NOMO-1 treated with dmso at 0.1 percent for 144 hours (cell line): Measurements from ENCODE around the gene ITPKC.
A peak's percentile ranks its signal among the peaks of the same experiment; 100 is the strongest.

Experiments used
- DNase-seq: peaks from one replicate; lab custom pipeline; 2025; ENCODE audit not compliant: unreplicated experiment; lab: John Stamatoyannopoulos, UW

The ITPKC gene

DNA sequence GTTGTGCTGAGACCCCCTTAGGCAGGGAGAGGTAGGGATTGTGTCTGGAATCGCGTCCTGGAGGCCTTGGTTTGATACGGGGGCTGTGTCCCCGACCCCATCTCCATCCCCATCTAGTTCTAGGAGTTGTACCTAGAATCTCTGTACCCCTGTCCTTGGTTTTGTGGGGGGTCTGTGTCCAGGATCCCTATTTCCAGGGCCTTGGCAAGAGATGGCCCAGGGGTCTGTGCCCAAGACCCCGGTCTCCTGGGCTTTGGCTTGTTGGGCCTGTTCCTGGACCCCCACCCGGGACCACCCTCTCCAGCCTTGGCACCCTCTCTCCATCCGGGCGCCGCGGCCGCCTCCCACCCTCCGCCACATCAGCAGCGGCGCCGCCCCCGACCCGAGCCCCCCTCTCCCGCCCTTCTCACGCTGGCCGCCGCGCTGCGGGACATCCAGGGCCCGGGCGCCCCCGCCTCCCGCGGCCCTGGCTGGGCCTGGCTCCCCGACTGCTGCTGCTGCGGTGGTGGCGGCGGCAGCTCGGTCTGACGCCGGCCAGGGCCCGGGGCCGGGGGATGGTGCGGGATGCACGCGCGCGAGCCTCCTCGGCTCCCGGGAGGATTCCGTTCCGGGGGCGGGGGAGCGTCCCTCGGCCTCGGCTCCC, 26.7 kb upstream of the ITPKC start, which contains the start of gene NUMBL:
Gene NUMBL, minus strand, starts transcription at position 602 of the 643 bp plus-strand sequence. Its CDS starts 168 bp downstream, at position 434.
- no peak for DNase-seq

GRCh38 chr19:40690693-40691420, 26.1 kb upstream of the ITPKC start:
- peak; percentile 82 for DNase-seq

- DNase-seq: no peak
Observed at GRCh38 chr19:40691421-40692211, 25.3 kb upstream of the ITPKC start.

DNA sequence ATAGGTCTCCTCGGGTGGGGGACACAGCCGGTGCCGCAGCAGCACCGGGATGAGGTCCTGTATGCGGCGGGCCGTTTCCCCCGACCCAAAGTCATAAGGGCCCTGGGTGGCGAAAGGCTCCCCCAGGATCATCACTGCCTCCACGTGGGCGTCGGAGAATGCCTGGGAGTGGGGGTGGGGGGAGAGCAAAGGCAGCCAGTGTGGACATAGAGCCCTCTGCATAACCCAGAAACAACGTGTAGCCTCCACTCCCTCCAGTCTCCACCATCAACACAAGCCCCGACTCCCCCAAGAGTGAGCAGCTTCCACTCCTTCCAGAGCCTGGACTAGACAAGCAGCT, 24.7 kb upstream of the ITPKC start:
- DNase-seq: no peak

DNA sequence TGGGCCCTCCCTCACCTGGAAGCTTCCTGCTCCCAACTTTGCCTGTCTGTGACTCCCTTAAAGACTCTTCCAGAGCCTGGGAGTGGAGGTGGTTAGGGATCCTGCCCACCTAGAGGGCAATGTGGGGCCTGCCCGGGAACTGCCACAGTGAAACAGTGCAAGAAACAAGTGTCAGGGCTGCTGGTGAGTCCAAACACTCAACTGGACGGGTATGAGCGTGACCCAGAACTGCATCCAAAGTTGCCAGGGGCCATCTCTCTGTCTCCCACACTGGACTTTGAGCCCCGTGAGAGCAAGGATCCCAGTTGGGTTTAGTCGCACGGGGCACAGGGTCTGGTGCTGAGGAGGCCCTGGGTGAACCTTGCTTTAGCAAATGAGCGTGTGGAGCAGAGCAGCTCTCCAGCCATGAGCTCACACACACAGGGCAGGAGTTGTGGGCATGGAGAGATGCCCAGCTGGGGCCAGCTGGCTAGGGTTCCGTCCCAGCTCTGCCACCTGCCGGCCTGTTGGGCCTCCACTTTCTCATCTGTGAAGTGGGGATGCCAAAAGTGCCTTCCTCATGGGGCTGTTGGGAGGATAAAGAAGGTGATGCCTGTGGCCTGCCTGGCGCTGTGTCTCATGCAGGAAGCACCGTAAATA, 23.6 kb upstream of the ITPKC start:
- no peak for DNase-seq

DNA sequence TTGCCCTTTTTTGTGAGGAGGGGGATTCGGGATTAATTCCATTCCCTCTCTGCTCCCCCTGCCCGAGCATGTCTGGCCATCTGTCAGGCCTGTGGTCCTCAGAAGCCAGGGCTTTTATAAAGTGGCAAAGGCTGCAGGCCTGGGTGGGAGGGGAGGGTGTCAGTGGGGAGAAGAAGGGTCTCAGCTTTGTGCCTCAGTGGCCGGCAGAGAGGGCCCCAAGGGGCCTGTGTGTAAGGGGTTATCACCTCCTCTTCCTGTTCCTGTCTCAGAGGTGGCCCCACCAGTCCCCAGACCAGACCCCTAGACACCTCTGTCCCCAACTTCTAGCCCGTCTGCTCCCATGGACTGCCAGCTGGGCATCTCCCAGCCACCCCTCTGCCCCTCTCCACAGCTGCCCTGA, 23.0 kb upstream of the ITPKC start:
- DNase-seq: no peak

GRCh38 chr19:40695881-40696280, 21.0 kb upstream of the ITPKC start:
- no peak for DNase-seq

DNA sequence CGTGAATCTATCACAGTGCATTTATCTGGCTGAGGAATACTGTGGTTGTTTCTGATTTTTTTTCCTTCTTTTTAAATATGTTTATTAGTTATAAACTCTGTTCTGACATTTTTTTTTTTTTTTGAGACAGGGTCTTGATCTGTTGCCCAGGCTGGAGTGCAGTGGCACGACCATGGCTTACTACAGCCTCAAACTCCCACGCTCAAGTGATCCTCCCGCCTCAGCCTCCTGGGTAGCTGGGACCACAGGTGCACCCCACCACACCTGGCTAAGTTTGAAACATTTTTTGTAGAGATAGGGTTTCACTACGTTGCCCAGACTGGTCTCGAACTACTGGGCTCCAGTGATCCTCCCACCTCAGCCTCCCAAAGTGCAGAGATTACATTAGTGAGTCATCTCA, 19.9 kb upstream of the ITPKC start:
- DNase-seq: no peak

DNA sequence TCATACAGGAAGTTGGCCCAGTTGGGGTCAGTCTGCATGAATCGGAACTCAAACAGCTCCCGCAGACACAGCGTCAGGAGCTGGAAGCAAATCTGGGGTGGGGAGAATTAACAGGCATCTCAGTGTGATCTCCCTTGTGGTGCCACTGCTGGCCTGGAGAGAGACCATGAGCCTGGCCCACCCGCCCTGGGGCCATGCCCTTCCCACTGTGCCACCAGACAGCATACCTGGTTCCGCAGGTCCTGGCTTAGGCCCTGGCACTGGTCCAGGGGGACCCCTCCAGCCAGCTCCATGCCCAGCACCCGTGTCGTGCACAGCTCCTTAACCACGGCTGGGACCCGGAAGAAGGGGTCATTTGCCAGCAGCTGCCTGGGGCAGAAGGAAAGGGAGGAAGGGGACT, 16.8 kb upstream of the ITPKC start:
- DNase-seq: no peak

DNA sequence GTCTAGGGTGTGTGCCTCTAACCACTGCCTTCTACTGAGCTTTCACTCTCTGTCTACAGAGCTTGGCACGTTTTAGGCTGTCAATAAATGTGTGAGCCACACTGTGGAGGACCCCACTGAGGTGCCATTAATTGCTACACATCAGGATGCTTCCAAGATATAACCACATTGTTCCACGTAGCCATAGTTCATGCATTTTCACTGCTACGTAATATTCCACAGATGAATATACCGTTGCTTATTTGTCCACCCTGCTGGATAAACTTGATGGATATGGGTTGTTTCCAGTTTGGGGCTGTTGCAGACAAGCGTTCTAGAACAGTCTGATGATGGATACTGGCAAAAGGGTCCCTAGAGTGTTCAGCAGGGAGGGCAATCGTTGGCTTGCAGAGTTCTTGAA, 15.2 kb upstream of the ITPKC start:
- no peak for DNase-seq

- DNase-seq: no peak
Observed at GRCh38 chr19:40702337-40703012, 14.4 kb upstream of the ITPKC start.

DNA sequence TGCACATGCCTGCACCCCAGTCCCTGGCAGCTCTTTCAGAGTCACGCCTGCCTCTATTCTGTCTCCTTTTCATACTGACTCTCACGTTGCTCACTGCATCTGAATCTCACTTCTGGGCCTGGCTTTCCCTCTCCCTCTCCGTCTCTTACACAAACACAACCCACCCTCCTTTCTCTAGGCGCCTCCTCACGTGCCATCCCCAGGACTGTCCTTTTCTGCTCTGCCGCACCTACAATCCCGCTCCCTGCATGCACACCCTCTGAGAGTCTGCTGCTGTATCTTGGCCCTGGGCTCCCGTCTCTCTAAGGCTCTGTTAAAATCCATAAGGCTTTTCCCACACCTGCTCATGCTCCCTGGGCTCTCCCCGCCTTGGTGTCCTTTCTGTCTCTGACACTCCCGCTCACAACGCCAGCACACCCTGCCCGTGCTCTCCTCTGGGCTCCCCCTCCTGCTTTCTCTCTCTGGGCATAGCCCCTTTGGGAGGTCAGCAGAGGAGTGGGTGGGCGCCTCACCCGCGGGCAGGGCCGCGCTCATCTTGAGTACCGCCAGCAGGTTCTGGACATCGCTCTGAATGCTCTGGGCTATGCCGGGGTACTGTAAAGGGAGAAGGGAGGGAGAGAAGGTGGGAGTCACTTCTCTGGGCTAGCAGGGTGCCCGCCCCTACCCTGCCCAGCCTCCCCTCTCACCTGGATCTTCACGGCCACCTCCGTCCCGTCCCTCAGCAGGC, 13.7 kb upstream of the ITPKC start:
- DNase-seq: no peak

- DNase-seq: no peak
Observed at GRCh38 chr19:40704491-40705361, 12.2 kb upstream of the ITPKC start.

DNA sequence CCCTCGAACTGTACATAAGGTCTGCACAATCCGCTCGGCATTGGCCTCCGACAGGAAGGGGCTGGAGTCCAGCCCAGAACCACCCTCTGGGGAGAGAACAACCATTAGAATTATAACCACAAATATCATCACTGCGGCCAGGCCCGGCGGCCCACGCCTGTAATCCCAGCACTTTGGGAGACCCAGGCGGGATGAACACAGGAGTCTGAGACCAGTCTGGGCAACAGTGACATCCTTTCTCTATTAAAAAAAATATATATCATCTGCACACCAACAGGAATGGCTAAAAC, 11.6 kb upstream of the ITPKC start:
- no peak for DNase-seq

DNA sequence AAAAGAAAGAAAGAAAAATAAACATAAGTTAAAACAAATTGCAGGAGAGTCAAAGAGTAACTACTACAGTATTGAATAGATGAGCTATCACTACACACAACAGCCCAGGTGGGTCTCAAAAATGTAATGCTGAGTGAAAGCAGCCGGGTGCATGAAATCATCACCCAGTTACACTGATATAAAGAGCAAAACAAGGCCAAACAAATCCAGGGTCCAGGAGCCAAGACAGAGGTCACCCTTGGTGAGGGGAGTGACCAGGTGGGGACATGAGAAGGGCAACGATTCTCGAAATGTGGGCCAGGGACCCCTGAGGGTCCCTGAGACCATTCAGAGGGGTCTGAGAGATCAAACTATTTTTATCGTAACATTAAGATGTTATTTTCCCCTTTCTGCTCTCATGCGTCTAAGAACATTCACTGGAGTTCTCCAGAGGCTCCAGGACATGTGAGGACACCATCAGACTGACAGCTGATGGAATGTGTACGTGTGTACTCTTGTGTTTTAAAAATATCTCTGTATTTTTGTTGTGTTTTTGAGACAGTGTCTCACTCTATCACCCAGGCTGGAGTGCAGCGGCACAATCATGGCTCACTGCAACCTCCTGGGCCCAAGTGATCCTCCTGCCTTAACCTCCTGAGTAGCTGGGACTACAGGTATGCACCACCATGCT, 10.8 kb upstream of the ITPKC start:
- DNase-seq: no peak

GRCh38 chr19:40707615-40708014, 9.3 kb upstream of the ITPKC start:
- DNase-seq: no peak

GRCh38 chr19:40709817-40710216, 7.1 kb upstream of the ITPKC start:
- DNase-seq: no peak

DNA sequence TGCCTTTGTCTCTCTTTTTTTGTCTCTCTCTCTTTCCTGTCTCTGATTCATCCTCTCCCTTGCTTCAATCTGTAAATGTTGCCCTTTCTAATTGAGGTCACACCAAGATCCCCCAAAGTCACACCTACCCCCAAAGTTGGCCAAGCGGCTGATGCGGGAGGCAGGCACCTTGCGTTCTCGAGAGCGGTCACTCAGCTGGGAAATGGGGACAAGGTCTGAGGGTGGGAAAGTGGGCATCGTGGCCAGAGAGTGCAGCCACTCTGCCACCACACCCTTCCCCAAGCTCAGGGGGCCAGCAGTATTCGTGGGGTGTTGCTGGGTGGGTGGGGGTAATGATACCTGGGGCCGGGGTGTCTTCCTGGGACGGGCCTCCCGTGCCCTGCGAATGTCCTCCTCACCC, 3.0 kb upstream of the ITPKC start:
- no peak for DNase-seq
